GM20431 (cell line): ENCODE results near the gene PRSS27.

Source experiments
- in situ Hi-C: fragments of 300-500 bp; cut with MseI, MboI; formaldehyde crosslinking; loops from one replicate; pipeline ENCODE4 v1.15.0; 2020; ENCODE audit warnings: low sequenced_read_pairs; ENCODE audit not compliant: unreplicated experiment

The PRSS27 gene

GRCh38 chr16:2752035-2752849 is 32.2 kb upstream of the PRSS27 start, which contains the start of gene SRRM2:
Gene SRRM2 (plus strand): TSS chr16:2752638. CDS start chr16:2756365, 3,727 bp downstream.
- in situ Hi-C loops: no loop called here

GRCh38 chr16:2751577-2752034 is 31.6 kb upstream of the PRSS27 start:
- in situ Hi-C loops: no loop called here

DNA sequence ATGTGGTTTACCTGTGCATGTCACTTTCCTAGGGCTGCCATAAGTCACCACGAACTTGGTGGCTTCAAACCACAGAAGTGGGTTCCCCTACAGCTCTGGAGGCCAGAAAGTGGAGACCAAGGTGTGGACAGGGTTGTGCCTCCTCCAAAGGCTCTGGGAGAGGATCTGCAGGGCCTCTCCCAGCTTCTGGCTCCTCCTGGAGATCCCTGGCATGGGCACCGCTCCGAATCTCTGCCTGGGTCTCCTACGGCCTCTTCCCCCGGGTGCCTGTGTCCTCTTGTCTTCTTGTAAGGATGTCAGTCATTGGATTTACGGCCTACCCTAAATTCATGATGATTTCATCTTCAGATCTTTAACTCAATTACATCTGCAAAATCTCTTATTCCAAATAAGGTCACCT is 29.9 kb upstream of the PRSS27 start:
- in situ Hi-C loops: no loop called here

DNA sequence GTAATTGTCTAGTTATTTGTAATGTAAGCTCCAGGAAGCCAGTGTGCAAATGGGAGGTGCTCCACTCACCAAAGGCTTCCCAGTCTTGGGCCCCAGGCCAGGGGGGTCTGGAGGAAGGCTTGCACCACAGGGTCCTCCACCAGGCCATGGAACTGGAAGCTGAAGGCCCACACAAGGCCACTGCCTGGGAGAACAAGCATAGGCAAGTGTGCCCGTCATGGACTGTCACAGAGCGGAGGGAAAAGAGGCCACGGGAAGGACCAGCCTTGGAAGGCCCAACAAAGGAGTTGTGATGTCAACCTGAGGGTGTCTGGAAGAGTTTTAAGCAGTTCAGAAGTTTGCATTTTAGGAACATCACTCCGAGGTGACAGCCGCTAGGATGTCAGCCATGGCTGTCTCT is 29.5 kb upstream of the PRSS27 start:
- in situ Hi-C loops: no loop called here

GRCh38 chr16:2748757-2749455 is 28.9 kb upstream of the PRSS27 start:
- in situ Hi-C loops: no loop called here

DNA sequence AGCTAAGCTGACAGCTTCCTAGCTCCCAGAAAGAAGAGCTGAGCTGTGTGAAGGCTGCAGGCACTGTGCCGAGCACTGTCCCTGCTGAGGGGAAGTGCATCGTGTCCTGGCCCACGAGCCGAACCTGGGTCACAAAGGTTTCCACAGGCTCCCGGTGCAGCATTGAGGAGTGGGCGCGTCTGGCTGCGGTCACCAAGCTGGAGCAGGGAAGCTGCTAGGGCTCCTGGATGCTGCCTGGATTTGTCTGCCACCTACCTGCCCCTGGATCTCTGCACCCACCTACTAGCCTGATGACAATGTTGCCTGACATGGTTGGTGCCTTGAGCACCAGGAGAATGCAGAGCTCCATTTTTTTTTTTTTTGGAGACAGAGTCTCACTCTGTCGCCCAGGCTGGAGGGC is 25.9 kb upstream of the PRSS27 start:
- in situ Hi-C loops: no loop called here

DNA sequence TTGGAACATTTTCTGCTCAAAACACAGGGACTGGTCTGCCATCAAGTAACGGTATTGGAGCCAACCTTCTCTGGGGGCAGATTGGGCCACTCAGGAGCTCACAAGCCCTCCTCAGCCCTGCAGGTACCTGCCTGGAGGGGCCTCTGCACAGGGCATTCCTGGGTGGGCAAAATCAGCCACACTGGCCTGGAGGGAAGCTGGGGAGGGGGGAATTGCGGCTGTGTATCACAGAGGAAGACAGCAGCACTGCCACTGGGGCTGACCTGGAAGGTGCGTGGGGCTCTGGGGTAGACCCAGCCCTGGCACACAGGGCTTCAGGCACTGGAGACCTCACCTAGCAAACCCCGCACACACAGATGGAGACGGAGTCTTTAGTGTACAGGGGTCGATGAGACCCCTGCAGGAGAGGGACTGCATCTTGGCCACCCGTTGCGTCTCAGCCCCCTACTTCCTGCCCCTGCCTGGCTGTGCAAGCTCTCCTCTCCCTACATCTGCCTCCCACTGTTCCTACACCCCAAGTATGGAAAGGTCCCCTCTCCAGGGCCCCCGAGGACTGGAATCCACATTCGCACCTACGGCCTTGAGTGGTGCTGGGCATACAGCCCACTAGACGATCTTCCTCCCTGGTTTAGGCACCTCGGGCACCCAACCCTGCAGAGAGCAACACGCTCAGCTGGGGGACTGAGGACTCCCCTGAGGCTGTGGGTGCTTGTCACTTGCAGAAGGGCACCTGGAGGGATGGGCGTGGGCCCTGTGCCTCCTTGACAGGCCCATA is 25.3 kb upstream of the PRSS27 start:
- in situ Hi-C loops: no loop called here

- in situ Hi-C loops: no loop called here
Measured at GRCh38 chr16:2744711-2745110, 24.7 kb upstream of the PRSS27 start.

DNA sequence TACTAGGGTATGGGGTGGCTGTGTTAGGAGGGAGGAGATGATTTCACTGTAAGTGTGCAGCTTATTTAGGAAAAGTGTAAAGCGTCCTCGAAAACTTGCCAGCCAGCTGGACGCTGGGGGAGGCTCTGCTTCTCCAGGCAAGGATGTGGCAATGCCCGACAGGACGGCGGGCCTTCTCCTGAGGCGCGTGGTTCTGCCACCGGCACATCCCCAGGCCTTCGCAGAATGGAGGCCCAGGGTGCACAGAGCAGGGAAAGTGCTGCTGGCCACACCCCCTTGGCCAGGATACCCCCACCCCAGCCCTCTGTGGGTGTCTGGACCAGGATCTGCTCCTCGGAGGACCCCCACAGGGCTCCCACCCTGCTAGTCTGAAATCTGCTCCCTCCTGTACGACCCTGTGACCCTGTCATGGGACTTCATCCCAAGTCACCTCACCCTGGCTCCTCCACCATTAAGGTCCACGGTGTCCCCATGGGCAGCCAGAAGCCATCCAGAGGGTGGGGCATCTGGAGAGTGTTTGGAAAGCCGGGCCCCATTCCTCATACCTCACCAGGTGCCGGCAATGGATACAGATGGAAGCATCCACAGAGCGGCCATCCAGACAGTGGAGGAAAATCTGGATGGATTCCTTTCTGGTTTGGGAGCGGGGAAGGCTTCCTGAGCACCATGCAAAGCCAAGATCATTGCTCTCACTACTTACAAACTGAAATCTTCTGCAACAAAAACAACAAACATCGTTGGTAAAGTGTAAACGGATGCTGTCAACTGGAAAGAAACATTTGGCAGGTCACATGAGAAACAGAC is 23.2 kb upstream of the PRSS27 start:
- in situ Hi-C loops: no loop called here

GRCh38 chr16:2742323-2743006 is 22.4 kb upstream of the PRSS27 start:
- in situ Hi-C loops: no loop called here

DNA sequence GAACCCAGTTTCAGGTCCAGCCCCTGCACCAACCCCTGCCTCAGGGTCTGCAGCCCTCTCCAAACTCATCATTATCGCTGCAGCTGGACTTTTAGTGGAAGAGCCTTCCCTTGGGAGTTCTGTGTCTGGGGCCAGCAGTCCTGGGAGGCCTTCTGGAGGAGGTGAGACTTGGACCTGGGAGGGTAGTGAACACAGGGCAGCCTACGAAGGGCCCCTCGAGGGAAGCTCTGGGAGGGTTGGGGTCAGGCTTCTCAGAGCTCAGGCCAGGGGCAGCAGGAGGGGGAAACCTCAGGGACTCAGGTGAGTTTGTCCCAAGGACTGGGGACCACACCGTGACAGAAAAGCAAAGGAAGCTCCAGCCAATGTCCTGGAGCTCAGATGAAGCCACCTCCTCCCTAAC is 21.1 kb upstream of the PRSS27 start:
- in situ Hi-C loops: no loop called here

DNA sequence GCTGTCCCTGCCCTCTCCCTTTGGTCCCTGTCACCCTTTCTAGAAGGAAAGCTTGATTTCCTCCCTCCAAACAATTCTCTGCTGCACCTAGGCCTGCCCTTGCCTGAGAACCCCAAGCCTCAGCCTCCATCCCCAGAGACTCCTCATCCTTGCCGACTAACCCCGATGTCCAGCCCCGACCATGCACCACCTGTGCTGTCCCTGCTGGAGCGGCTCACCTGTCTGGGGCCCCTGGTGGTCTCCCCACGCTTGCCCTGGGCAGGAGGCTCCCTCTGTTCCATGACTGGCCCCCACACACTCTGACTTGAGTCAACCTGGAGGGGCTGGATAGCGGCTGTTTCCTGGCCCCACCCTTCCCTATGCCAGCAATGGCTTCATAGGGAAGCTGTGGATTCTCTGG is 20.5 kb upstream of the PRSS27 start:
- in situ Hi-C loops: no loop called here

DNA sequence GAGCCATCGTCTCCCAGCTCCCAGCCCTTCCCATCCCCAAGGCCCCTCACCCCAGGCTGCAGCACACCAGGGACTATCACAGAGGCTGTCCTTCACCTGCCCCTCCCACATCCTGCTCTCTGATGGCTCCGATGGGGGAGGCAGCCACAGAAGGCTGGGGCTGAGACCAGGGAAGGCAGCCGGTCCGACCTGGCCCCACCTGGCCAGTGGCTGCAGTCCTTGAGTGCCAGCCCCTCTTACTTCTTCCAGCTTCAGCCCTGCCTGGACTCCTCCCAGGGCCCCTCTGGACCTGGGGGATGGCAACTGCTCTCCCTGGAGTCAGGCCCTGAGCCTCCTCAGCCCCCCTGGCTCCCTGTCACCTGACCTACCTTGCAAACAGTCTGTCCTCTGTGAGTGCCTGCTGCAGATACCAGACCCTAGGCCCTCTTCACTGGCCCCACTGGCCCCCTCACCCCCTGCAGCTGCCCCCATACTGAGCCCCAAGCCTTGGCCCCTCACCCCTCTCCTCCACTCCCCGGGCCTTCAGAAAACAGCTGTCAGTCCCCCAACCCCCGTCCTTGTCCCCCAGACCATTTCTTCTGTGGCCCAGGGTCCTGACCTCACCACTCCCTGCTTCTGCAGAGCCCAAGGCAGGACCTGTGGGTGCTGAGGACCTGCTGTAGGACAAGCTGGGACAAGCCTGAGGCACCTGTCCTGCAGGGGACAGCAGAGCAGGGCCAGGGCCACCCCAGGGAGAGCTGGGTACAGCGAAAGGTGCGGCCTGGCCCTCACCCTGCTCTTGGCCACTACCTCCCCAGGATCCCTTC is 19.8 kb upstream of the PRSS27 start:
- in situ Hi-C loops: no loop called here

DNA sequence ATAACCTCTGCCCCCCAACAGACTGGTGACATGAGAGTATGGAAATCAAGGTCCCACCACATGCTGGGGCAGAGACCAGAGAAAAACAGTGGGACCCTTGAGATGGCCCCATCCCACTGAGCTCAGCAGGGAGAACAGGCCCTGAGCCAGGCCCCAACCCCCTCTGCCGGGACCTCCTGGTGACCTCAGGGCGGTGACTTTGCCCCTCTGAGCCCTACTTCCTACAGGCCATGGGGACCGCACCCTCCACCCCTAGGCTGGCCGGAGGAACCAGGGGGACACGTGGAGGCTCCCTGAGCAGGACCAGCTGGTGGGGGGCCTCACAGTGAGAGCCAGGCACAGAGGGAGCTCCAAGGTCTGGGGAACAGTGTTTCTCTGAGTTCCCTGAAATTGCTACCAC is 18.6 kb upstream of the PRSS27 start:
- in situ Hi-C loops: no loop called here

- in situ Hi-C loops: no loop called here
Measured at GRCh38 chr16:2737895-2738418, 17.9 kb upstream of the PRSS27 start.

DNA sequence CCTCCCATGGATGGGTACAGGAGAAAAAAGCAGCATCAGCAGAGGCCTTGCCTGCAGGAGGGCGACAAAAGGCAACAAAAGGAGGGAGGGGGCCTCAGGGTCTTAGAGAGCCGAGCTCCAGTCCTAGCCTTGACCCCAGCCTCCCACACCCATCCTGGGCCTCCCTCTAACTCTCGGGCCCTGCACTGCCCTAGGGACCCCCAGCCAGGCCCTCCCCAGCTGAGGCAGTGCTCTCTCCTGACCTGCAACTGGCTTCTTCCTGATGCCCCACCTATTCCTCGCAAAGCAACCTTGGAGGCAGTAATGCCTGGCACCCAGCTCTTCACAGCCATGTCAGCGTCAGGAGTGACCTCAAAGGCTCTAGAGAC is 17.2 kb upstream of the PRSS27 start:
- in situ Hi-C loops: no loop called here

- in situ Hi-C loops: no loop called here
Measured at GRCh38 chr16:2736476-2737237, 16.6 kb upstream of the PRSS27 start.
